Measurements from ENCODE around the gene UNC80.

GRCh38 chr2:209985874-209986273 is 214.2 kb downstream of the UNC80 start:
- TF ChIP-seq POLR2A (IDR thresholded peaks at IDR 0.05; ENCODE audit: low read length) (no peak), JUNB (IDR thresholded peaks at IDR 0.05) (no peak), REST (IDR thresholded peaks at IDR 0.05) (no peak), EHMT2 (IDR thresholded peaks at IDR 0.05; ENCODE audit: low read depth) (no peak), SMC3 (IDR thresholded peaks at IDR 0.05) (no peak)
- TF ChIP-seq, protein P1, sequence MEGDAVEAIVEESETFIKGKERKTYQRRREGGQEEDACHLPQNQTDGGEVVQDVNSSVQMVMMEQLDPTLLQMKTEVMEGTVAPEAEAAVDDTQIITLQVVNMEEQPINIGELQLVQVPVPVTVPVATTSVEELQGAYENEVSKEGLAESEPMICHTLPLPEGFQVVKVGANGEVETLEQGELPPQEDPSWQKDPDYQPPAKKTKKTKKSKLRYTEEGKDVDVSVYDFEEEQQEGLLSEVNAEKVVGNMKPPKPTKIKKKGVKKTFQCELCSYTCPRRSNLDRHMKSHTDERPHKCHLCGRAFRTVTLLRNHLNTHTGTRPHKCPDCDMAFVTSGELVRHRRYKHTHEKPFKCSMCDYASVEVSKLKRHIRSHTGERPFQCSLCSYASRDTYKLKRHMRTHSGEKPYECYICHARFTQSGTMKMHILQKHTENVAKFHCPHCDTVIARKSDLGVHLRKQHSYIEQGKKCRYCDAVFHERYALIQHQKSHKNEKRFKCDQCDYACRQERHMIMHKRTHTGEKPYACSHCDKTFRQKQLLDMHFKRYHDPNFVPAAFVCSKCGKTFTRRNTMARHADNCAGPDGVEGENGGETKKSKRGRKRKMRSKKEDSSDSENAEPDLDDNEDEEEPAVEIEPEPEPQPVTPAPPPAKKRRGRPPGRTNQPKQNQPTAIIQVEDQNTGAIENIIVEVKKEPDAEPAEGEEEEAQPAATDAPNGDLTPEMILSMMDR (IDR thresholded peaks at IDR 0.05) = no peak
- TF ChIP-seq, protein P2, sequence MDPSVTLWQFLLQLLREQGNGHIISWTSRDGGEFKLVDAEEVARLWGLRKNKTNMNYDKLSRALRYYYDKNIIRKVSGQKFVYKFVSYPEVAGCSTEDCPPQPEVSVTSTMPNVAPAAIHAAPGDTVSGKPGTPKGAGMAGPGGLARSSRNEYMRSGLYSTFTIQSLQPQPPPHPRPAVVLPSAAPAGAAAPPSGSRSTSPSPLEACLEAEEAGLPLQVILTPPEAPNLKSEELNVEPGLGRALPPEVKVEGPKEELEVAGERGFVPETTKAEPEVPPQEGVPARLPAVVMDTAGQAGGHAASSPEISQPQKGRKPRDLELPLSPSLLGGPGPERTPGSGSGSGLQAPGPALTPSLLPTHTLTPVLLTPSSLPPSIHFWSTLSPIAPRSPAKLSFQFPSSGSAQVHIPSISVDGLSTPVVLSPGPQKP (IDR thresholded peaks at IDR 0.05; ENCODE audit: low read depth, low read length) = no peak
- TF ChIP-seq, protein P3, sequence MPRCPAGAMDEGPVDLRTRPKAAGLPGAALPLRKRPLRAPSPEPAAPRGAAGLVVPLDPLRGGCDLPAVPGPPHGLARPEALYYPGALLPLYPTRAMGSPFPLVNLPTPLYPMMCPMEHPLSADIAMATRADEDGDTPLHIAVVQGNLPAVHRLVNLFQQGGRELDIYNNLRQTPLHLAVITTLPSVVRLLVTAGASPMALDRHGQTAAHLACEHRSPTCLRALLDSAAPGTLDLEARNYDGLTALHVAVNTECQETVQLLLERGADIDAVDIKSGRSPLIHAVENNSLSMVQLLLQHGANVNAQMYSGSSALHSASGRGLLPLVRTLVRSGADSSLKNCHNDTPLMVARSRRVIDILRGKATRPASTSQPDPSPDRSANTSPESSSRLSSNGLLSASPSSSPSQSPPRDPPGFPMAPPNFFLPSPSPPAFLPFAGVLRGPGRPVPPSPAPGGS (IDR thresholded peaks at IDR 0.05) = no peak
